HT1080 (cell line): ENCODE results near the gene ERF. TPM values are rescaled to one million over a fixed set of nuclear protein-coding genes. Genes with fewer than 3 reads are reported as not detected.
A peak's percentile ranks its signal among the peaks of the same experiment; 100 is the strongest.

ENCODE experiments used
- DNase-seq: peaks from one replicate; pipeline ENCODE4 v3.0.0-alpha.2; 2015; ENCODE audit warnings: low read depth
- total RNA-seq: library from RNA; depleted of rRNA; stranded (reverse); fragments of >200 nt; shearing (Covaris generic); gene quantifications from 2 replicates; pipeline ENCODE4 v1.2.3, GENCODE V29; 2014

Gene ERF
- total RNA-seq, 1 experiment from 2014 or later: 102 TPM

DNA sequence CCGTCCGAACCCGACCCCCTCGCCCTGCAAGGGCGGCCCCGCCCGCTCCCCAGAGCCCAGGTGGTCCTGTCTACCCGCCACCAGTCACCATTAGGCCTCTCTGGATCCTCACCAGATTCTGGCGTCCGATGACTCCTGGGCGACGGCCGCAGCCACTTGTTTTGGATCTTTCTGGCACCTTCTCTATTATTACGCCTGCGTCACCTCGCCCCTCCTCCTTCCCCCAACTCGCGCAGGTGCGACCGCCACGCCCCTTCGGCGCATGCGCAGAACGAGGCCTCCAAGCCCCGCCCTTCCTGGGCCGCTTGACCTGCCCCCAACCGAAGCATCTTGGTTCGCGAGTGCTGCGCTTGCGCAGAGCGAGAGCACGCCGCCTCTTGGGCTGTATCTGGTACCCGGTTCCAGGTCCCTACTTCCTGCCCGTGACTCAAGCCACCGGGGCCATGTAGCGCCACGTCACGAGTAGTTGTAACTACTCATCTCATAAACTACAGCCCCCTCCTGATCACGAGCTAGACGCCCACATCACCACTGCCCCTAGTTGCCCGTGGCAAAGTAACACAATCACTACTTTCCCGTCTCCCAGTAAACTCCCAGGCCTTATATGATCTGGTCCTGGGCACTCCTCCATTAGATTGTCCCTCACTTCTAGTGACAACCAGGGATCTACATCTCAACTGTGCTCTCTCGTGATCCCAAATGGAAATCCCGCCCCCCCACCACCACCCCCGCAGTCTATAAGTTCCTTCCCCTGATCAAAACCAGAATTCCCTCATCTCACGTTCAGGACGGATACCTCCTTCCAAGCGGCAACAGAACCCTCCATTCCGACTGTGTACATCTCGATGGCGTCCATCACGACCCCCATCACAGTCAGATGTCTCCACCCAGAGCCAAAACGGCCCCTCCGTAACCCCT is 37.1 kb downstream of the ERF start, which contains the start of gene DEDD2:
DEDD2 (minus strand) TSS at position 158 of the 918 bp plus-strand sequence. CDS start 670 bp downstream, outside the sequence.
- DNase-seq: peak; percentile 97

DNA sequence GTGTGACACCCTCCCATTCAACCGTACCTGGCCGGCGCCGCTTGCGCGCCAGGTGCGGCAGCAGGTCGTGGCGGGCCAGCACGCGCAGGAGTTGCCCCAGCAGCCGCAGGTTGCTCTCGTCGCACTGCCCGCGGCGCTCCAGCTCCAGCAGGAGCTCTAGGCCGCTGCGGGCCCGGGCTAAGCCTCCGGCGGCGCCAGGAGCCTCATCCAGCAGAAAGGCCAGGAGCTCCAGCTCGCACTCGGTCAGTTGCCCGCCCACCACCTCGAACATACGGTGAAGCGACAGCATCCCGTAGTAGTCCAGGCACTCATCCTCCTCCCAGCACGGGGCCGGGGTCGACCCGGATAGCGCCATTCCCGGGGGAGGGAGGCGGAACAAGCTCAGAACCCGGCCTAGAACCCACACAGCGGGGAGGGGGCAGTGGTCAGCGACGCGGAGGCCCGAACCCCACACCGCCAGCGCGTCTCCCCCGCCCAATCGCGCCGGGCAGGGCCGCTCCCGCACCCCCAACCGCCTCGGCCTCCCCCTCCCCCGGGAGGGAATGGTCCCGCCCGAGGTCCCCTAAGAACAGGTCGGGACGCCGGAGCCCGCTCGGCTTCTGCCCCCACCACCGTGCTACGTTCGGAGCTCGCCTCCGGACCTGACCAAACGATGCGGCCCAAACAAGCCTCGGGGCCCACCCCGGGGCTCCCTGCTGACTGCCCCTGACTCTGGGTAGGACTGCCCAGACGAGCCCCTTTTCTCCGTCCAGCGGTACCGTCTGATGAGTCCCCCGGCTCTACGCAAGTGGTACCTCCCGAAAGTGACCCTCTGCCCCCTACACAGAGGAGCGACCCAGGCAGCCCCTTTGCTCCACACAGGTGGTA is 38.0 kb downstream of the ERF start:
- no peak for DNase-seq

DNA sequence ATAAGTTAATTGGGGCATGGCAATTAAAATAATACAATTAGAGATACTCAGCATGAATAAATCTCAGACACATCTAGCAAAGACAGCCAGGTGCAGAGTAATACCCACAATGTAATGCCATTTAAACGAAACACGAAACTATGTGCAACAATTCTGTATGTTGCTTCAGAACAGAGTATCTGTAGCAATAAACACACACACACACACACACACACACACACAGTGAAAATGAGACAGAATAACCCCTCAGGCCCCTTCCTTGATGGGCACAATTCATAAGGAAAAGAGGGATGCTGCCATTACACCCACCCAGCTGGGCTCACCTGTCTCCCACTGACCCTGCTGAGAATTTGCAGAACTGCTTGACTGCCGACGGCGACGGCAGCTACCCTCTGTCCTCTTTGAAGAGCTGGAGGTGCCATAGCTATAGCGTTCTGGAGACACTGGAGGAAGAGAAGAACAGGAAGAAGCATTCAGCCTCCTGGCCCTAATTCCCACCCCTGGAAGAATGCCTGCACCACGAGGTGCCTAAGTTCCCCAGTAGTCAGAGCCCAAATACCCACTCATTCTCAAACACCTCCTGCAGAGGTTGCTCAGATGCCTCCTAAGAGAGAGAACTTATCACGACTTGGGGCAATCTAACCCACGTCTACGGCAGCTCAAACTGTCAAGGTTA is 40.0 kb downstream of the ERF start:
- no peak for DNase-seq

DNA sequence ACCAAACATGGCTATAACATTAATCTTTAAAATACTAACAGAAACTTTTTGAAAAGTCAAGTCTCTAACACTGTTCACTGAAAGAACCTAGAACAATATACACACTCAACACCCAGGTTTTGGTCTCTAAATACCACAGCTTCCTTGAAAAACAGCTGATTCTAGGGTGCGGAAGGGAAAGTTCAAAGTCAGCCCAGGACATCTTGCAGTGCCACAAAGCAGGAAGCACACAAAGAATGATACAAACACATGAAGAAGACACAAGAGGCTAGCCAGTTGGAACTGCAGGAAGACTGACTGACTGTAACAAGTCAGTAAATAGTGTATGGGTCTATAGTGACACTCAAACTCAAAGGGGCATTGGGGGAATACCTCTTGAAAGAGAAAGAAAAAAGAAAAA is 42.0 kb downstream of the ERF start:
- DNase-seq: no peak

DNA sequence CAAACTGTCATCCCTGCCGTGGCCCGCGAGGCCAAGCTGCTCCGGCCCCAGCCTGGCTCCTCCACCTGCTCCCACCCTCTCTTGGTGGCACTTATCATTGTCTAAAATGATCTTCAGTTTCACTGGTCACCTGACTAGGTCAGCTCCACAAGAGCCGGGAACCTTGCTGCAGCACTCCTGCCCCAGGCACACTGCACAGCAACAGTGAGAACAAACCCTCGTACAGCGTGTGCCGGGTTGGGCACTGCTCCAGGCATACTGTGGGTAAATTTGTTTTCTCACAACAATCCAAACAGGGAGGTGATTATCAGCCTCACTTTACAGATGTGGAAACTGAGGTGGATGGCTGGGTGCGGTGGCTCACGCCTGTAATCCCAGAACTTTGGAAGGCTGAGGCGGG is 46.3 kb downstream of the ERF start:
- no peak for DNase-seq

DNA sequence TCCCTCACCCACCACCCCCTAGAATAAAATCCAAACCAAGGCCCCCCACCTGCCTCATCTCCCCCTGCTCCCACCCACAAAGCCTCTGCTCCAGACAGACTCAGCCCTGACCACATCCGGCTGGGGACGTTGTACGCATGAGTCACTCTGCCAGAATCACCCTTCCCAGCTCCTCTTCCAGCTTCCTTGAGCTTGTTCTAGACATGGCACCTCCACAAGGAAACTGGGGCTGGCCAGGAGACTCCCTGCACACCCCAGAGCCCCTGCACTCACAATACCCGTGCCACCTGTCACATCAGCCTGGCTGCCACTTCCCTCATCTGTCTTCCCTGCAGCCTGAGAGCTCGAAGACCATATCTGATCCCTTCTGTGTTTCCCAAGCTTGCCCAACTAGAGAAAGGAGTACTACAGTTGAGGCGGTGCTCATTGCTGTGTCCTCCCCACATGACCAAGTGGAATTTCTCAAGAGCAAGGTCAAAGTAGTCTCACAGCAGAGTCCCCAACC is 47.1 kb downstream of the ERF start:
- DNase-seq: peak; percentile 95

DNA sequence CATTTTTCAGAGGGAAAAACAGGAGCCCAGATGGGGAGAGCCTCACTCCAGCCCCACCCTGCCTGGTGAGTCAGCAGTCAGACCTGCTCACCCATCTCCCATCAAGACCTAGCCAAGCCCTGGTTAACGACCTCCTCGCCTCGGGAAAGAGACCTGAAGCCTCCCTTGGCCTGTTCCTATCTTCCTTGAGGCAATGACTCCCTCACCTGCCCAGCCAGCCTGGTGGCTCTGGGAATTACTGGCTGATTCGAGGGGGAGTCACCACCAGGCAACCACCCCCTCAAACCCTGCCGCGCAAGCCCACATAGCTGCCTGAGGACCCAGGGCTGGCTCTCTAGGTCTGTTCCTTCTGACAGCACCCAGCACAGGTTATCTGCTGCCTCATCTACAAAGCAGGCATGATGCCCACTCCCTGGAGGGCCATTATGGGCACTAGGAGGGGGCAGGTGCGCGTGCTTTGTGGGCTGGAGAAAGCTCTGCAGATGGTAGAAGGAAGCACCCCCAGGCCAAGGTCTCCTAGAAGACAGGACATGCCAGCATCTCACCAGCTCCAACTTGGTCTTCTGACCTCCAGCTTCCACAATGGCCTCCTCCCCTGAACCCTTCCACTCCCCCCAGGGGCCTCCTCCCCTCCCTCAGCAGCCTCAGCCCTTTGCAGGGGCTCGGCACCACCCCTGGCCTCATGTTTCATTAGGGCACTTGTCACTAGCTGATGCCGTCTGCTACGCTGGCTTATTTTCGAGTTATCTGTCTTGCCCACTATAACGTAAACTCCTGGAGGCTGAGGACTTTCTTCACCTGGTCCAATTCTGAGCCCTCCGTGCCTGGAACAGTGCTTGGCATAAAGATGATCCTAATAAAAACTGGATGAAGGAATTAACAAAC is 47.8 kb downstream of the ERF start:
- DNase-seq: peak; percentile 81

DNA sequence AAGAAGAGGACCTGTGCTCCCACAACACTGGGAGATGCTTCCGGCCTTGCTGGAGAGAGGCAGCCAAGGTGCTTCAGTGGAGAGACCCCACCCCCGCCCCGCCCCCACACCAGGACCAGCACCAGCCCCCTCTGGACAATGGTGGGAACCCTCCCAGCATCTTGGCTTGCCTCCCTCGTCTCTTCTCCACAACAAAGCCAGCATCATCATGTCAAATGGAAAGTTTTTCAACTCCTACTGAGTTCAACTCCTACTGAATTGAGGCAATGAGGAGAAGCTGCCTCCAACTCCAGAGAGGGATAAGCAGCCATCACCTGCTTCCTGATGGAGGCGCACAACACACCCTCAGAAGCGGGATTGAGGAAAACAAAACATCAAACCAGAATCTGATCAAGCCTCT is 50.3 kb downstream of the ERF start:
- no peak for DNase-seq

DNA sequence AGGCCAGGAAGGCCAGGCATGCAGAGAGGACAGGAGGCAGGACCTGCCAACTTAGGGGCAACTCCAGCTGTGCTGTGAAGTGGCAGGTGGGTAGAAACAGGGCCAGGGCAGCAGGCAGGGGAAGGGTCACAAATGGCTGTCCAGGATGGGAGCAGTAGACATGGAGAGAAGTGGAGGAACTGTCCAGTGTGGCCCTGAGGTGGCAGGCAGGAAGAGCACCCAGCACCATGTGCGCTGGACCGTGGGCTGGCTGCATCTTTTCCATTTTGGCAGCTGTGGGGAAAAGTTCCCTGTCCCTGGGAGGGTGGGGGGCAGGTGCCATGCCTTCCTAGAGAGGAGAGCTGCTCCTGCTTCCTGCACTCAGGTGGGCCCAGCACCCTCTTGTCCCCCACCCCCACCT is 51.2 kb downstream of the ERF start:
- DNase-seq: no peak

DNA sequence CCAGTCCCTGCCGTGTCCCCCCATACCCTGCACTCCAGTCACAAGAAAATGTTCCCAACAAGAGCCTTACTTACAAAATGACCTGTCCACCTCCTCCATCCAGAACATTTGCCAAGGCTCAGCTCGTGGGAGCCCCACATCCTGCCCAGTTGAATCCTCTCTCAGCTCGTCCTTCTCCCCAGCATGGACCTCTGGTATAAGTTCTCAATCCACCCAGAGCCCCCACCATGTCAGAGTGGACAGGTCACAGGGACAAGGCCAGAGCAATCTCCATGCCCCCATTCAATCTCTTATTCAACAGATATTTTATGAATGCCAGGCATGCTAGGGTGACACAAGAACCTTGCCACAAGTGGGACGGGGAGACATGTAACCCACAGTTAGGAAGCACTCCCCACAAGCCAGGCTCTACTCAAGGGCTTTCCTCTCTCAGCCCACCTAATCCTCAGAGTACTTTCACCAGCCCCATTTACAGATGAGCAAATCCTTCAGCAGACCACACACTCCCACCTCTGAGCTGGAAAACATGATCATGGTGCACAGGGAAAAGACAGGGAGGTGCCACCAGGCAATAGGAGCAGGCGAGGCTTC is 52.5 kb downstream of the ERF start:
- no peak for DNase-seq

DNA sequence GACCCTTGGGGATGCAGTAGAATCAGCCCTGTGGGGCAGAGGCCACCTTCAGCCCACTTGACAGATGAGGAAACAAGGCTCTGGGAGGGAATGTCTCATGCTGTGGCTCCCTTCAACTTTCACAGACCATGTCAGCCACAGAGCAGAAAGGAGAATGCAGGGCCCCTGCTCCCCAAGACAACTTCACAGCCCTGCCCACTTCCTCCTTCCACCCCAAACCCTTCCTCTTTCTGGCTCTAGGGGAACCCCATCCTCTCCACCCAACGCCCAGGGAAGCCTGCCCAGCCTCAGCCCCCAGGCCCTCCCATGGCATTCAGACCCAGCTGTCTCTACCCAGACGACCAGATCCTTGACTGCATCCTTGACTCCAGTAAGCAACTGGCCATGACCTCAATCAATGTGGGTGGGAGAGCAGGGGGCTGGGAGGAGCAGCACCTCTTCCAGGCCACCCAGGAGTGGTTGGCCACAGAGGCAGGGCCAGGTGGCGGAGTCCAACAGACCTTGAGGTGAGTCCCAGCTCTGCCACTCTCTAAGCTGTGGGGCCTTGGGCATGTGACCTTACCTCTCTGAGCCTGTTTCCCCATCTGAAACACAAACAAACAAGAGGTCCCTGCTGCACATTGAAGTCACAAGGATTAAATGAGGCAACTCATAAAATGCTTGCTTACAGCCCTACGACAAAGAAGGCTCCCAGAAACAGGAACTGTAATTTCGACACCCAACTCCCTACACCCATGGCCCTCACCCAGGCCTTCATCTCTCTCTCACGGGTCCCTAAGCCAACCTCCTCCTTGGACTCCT is 53.2 kb downstream of the ERF start:
- no peak for DNase-seq

DNA sequence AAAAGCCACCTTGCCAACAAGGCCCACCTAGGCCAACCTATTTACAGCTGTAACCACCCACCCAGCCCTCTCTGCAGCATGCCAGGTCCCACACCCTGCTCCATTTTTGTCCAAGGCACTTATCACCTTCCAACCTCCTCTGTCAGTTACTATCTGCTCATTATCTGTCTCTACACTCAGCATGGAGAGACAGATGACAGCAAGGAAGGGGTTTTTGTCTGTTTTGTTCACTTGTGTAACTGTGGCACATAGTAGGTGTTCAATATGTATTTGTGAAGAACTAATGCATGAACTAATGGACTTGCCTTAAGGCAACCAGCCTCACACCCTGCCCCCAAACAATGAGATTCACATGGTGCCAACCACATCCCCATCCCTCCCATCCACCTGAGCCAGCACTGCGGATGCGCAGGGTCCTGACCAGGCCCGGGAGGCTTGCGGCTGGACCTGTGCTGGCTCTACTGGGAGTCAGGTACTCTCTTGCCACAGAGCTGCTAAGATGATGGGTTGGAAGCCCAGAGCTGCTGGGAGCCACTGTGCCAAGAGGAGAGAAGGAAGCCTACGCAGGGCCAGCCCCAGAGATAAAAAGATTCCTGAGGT is 54.7 kb downstream of the ERF start:
- no peak for DNase-seq

DNA sequence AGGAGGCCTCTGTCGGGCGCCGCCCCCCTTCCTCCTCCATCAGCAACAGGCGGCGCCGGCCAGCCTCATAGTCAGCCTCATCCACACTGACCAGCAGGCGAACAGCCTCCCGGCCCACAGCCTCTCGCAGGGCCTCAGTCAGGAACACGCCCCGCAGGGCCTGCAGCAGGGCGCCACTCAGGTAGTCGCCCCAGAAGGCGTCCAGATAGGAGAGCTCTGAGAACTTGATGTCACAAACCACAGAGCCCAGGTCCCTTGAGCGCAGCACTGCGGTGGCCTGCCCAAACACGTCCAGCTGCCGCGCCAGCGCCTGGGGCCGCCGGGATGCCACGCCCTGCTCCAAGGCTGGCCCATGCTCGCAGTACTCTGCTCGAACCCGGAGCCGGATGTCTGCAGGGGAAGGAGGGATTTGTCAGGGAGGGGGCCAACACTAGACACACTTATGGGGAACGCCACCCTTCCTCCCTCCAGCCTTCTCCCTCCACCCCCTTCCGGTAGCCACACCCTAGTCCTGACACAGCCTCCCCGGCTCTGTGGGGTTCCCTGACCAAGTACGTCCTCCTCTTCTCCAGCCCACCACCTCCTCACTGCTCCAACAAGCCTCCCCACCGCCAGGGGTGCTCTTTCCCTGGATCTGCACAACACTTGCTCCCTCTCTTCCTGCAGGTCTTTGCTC is 55.4 kb downstream of the ERF start:
- no peak for DNase-seq

DNA sequence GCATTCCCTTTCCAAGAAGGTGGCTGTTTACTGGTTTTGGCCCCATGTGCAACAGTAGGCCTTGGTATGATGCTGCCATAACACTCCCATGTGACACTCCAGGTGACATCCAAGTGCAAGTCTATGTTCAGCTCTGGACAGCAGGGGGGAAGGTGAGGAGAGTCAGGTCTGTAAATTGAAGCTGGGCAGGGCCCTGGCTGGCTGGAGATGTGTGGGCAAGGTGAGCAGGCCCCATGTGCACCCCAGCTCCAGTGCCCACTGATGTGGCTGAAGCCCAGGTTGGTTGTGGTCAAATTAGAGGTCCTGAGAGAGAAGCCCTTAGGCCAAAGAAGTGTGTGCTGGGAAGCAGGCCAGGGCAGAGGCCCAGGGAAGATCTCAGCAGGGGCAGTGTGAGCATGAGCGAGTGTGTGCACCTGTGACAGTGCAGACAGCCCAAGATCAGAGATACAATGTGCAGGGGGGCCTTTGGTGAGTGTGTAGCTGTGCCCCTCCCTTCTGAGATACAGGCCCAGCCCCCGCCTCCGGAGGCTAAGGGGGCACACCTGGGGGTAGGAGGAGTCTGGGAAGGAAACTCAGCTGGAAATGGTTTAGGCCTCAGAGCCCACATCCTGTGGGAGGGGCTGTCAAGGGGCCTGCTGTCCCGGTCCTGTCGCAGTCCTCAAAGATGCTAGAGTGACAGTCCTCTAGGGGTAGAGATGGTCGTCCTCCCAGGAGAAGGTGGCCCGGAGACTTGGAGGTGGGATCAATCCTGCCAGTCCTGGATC is 56.1 kb downstream of the ERF start:
- DNase-seq: no peak
